Retinal pigment epithelial cell (primary cell): ENCODE results near the gene LRP8.

Source experiments
- DNase-seq: peaks from one replicate; pipeline ENCODE4 v3.0.0-alpha.2; 2010; ENCODE audit warnings: low read depth
- H3K4me3 ChIP-seq: 2 replicates; pipeline ENCODE4 v1.5.1; 2011; ENCODE audit warnings: mild to moderate bottlenecking, low read length, control low read depth, moderate library complexity
- CTCF ChIP-seq: conservative IDR thresholded peaks from 2 replicates; pipeline ENCODE4 v1.5.1; 2011; ENCODE audit warnings: low read depth, low read length, control low read depth, inconsistent platforms

LRP8 gene

GRCh38 chr1:53198241-53198651, 129.6 kb downstream of the LRP8 start:
- TF ChIP-seq CTCF = no peak
- no peak overlapping the region for H3K4me3 ChIP-seq
- no peak for DNase-seq

- H3K4me3 ChIP-seq = peak overlapping the region; percentile 91
- no peak for TF ChIP-seq CTCF
- no peak for DNase-seq
These were observed 130.3 kb downstream of the LRP8 start for GRCh38 chr1:53197291-53198200.

- no peak for TF ChIP-seq CTCF
- H3K4me3 ChIP-seq = peak within 1 kb of the TSS; percentile 91
- DNase-seq = peak; percentile 59
These were observed 131.2 kb downstream of the LRP8 start, which contains the start of gene CPT2 for GRCh38 chr1:53196485-53197290. TSS of gene CPT2 (plus strand) at chr1:53196824. CDS start at chr1:53196944, 120 bp downstream.

- no peak for DNase-seq
- no peak for TF ChIP-seq CTCF
- H3K4me3 ChIP-seq = peak overlapping the region; percentile 91
These were observed 131.8 kb downstream of the LRP8 start for GRCh38 chr1:53196017-53196484.

- TF ChIP-seq CTCF = no peak
- DNase-seq = no peak
- H3K4me3 ChIP-seq = no peak overlapping the region
These were observed 132.4 kb downstream of the LRP8 start for GRCh38 chr1:53195246-53196016.
